Posterior vena cava (tissue), 2 donors: ENCODE data around the gene GDPD4. TPM values are rescaled to one million over a fixed set of nuclear protein-coding genes. Genes with fewer than 3 reads are reported as not detected.
A peak's percentile ranks its signal among the peaks of the same experiment; 100 is the strongest.

Experiments
- DNase-seq: peaks from one replicate; pipeline ENCODE4 v3.0.0-alpha.2; 2020; ENCODE audit warnings: low spot score
- intact Hi-C, 2 donors: fragments of 100-400 bp; cut with DNase I; formaldehyde crosslinking; loops; one replicate each; pipeline versions ENCODE4 v1.14.1 to v1.14.2; 2022 to 2023
- total RNA-seq, 2 donors: library from RNA; stranded (reverse); fragmentation: NEBNext Ultra II Directional; extraction: Animal tissue kit (Norgen Biotek cat#: 25700); gene quantifications; one replicate each; pipeline ENCODE4 v1.2.1, GENCODE V29; 2021
- donor health status: DM: yes; HTN: yes; CAD: no.
- donor health status: DM: yes; HTN: yes; CAD: no.

Gene GDPD4
- total RNA-seq, 2 donors from 2014 or later, result not detected

DNA sequence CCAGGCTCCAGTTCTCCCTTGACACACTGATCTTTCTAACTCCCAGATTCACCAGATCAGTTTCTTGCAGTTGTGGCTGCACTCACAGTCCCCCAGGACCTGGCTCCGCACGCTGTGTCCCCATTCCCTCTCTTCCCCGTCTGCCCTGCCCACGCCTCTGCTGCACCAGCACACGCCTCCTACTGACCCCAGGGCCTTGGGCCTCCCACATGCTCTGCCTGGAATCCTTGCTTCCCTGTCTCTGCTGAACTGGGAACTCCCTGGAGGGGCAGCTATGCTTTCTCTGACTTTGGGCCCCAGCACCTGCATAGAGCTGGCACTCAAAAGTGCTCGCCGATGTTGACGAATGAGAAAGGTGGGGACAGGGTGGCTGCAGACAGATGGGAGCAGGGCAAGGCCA is 104.5 kb downstream of the GDPD4 start:
- intact Hi-C loops, result loop anchor here (10.0 kb wide), 2 partner anchors 348 to 472 kb away; no protein-coding TSS in a partner anchor
- peak; percentile 56 for DNase-seq

DNA sequence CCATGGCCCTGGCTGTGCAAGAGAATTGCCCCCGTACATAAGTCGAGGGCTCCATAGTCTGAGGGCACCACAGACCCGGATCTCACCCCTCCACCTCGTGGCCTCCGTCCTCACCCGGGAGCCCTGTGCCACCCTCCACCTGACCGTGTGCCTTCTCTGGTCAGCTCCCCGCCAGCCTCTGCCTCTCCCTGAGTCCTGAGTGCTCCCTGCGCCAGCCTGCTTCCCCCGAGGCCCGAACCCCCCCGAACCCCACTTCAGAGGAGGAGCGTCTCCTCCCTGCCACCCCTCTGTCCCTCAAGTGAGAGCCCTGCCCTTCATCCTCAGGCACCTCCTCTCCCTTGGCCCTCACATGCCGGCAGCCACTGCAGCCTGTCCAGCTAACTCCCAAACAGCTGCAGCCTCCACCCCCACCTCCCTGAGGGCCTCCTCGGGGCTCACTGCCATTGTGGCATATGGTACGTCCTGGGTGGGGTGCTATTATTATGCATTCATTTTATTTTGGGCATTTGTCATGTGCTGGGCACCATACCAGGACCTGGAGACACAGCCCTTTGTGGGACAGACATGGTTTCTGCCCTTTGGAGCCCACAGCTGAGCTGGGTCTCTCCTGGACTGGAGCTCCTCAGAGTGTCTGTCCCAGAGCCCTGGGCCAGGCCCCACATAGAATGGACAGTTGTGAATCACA is 106.3 kb downstream of the GDPD4 start:
- intact Hi-C loops, result loop anchor here (10.0 kb wide), 2 partner anchors 350 to 470 kb away; no protein-coding TSS in a partner anchor

DNA sequence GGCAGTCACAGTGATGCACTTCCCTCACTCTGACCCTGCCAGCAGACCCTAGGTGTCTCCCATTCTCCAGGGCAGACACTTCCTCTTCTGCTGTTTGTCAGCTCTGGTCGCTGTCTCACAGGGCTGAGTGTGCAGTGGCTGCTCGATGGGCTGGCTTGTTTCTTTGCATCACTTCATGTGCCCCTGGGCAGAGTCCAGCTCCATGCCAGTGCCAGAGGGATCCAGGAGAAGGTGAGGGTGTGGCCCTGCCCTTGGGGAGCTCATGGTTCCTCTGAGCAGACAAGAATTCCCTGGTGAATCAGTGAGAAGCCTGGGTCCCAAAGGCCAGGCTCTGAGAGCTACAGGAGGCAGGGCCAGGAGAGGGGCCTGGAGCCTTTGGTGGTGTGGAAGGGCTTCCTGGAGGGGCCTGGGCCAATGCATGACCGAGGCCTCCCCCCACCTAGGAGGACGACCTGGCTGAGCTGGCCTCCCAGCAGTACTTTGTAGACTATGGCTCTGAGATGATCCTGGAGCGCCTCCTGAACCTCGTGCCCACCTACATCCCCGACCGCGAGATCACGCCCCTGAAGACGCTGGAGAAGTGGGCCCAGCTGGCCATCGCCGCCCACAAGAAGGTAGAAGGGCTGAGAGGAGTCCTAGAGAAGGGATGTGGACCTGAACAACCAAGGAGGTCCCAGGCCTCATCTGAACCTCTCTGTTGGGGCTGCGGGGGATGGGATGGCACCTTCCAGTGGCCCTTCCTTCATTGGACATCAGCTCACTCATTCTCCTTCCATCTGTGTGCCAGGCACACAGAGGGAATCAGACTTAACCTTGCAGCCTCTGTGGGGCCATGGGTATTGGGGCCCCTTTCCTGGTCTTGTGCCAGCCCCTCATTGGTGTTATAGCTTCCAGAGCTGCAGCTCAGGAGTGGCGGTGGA is 107.3 kb downstream of the GDPD4 start:
- peak; percentile 62 for DNase-seq
- intact Hi-C loops, result loop anchor here (10.0 kb wide), 2 partner anchors 351 to 469 kb away; no protein-coding TSS in a partner anchor

More for the DNA sequence above, 106.3 kb downstream of the GDPD4 start:
- DNase-seq, result peak; percentile 50

DNA sequence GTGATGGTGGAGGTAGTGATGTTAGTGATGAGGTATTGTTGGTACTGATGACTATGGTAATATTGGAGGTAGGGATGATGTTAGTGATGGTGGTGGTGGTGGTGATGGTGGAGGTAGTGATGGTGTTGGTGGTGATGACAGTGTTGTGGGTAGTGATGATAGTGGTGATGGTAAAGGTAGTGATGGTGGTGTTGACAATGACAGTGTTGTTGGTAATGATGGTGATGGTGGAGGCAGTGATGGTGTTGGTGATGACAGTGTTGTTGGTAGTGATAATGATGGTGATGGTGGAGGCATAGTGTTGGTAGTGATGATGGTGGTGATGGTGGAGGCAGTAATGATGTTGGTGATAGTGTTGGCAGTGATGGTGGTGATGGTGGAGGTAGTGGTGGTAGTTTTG is 108.3 kb downstream of the GDPD4 start:
- no peak for DNase-seq
- intact Hi-C loops, result loop anchor here (10.0 kb wide), 2 partner anchors 352 to 468 kb away; no protein-coding TSS in a partner anchor

DNA sequence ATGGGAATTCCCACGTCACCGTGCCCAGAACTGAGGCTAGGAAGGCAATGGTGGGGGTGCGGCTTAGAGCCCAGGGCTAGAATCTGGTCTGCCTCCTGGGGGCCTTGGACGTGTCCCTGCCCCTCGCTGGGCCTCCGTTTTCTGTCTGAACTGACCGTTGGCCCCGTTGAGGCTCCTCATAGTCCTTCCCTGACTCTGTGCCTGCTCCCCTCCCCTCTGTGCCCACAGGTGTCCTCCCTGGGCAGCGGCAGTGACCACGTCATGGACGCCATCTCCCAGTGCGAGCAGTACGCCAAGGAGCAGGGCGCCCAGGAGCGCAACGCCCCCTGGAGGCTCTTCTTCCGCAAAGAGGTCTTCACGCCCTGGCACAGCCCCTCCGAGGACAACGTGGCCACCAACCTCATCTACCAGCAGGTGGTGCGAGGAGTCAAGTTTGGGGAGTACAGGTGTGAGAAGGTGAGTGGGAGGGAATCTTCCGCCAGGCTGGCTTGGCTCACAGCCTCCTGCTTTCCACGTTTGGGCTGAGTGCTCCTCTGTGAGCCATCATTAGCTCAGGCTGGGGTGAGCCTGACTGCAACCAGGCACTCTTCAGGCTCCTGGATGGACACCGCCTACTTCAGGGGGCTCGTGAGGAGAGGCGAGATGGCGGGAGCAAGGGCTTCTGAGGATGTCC is 109.5 kb downstream of the GDPD4 start:
- intact Hi-C loops, result loop anchor here (10.0 kb wide), 2 partner anchors 353 to 467 kb away; no protein-coding TSS in a partner anchor
- DNase-seq, result no peak

DNA sequence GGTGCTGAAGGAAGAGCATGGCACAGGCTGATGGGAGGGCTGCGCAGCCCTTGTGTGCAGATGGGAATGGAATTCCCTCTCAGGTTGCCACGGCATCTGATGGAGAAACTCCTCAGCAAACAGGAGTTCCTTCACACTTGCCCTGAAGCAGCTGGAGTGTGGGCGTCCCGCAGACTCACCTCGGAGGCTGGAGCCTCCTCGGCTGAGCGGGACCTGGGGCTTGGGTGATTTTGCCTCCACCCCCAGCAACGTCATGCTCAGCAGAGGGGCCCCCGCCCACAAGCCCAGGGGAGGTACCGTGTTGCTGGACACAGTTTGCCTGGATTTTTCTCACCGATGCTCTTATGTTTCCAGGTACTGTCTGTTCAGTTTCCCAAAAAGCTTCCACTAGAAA is 110.1 kb downstream of the GDPD4 start:
- intact Hi-C loops, result loop anchor here (10.0 kb wide), 2 partner anchors 353 to 467 kb away; no protein-coding TSS in a partner anchor
- no peak for DNase-seq

DNA sequence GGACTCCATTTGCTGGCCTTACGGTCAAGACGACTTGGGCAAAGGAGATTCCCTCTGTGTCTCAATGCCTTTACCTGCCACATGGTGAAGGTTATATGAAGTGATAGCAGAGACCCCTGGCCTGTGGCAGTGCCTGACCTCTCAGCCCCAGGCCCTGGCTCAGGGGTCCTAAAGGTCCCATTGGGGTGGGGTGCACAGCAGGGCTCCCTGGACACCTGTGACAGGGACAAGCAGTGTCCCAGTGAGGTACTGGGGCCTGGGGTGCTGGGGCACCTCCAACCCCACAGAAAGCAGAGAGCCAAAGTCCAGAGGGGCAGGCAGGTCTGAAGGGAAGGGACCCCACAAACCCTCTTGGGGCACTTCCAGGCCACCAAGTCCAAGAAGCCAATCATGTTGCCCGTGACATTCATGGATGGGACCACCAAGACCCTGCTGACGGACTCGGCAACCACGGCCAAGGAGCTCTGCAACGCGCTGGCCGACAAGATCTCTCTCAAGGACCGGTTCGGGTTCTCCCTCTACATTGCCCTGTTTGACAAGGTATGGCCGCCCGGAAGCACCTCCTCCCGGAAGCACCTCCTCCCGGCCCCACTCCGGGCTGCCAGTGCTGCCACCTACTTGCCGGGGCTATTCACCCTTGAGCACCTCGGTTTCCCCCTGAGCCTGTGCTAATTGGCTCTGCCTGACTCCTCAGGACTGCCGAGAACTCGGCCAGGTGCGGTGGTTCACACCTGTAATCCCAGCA is 111.0 kb downstream of the GDPD4 start:
- DNase-seq, result no peak
- intact Hi-C loops, result loop anchor here (10.0 kb wide), 2 partner anchors 354 to 466 kb away; no protein-coding TSS in a partner anchor

DNA sequence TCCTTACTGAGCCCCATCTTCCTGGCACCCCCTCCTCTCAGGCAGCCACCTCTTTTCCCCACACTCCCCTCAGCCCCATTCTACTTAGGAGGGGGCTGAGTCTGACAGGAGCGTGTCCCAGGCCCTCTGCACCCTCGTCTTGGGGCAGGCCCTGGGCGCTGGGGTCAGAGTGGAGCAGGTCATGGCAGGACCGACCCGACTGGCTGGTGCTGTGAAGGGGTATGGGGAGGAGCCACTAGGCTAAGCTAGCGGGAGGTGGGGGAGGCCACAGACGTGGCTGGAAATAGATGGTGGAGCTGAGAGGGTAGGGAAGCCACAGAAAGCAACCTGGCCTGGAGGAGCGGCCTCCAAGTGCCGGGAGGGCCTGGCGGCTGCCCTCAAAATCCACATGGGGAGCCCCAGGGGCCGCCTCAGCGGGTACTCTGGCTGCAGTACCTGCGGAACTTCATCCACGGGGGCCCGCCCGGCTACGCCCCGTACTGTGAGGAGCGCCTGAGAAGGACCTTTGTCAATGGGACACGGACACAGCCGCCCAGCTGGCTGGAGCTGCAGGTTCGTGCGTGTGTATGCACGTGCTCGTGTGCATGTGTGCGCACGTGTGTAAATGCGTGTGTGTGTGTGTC is 111.8 kb downstream of the GDPD4 start:
- intact Hi-C loops, result loop anchor here (2.0 to 10.0 kb wide), 5 partner anchors 57 to 465 kb away; partner anchors contain the start of gene MYO7A (in 1 of the 2)
- DNase-seq, result no peak

DNA sequence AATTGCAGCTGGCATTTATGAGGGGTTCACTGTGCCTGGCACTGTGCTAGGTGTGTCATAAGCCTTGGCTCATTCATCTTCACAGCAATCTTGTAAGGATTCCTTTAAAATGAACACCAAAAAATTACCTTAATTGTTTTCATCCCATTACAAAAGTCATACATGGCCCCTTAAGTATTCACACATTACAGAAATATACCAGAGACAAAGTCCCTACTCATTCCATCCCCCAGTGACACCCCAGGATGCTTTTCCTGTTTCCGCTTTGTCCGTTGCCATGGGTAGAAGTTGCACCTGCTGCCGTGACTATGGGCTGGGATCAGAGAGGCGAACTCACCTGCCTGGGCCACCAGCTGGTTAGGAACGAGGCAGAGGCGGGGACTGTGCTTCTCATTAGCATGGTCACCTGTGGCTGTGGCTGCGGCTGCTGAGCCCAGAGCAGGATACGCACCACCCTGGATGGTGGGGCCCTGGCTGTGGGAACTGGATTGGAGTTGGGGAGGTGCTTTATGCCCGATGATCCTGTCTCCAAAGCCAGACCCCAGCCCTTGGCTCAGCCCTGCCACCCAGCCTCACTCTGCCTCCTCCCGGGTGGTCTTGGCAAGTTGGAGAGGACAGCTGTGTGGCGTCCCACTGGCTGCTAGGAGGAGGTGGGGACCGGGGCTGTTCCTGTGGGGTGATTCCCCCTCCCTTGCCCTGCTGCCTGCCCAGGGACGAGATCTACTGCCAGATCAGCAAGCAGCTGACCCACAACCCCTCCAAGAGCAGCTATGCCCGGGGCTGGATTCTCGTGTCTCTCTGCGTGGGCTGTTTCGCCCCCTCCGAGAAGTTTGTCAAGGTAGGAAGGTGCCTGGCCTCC is 112.6 kb downstream of the GDPD4 start:
- no peak for DNase-seq
- intact Hi-C loops, result loop anchor here (2.0 to 10.0 kb wide), 3 partner anchors 56 to 144 kb away; partner anchors contain the start of gene MYO7A (in 1 of the 2)

DNA sequence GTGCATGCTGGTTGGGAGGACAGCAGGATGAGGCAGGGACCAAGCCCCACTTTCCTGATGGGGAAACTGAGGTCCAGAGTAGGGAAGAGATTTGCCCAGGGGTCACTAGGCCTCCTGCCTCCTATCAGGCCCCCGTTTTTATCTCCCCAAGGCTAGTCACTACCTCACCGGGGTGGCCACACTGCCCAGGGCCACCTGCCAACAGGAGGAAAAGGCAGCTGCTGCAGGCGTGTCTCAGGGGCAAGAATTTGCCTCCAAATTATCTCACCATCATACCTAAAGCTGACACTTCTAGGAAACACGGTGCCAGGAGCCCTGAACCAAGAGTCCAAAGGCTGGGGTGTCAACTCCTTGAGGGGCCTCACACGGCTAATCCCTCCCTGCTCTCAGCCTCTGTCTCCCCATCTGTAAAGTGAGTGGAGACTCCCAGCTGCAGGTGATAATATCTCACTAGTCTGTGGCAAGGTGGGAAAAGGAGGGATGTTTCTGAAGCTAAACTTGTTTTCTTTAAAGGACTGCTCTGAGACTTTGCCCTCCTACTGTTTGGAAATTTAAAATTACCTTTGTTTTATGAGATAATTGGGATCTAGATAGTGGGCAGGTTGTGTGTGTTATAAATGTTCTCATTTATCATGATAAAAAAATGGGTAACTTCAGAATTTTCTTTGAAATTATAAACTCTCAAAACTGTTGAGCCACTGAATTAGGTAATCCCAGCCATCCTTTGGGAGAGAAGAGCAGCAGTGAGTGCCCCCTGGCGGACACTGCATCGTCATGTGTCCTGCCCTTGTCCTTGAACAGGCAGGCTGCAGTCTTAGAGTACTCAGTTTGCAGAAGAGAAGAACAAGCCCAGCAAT is 113.5 kb downstream of the GDPD4 start:
- peak; percentile 95 for DNase-seq
- intact Hi-C loops, result loop anchor here (2.0 to 10.0 kb wide), 3 partner anchors 55 to 143 kb away; partner anchors contain the start of gene MYO7A (in 1 of the 2)

DNA sequence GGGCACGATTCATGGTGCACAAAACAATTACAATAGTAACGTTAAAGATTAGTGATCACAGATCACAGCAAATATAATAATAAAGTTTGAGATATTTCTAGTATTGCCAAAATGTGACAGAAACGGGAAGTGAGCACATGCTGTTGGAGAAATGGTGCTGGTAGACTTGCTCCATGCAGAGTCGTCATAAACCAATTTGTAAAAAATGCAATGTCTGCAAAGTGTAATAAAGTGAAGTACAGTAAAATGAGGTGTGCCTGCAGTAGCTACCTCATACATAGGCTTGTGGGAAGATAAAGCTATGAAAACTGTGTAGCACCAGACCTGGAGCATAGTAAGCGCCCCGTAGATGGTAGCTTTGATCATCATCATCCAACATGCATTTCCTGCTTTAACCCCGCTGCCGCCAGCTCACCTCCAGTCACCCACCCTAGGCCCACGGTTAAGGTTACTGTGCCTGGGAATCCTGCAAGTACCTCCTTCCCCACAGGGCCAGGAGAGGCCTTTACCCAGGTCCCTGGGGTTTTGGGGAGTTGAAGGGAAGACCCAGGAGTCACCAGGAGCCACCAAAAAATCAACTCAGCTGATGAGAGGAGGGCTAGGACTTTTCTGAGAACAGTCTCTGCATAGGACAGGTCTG is 114.3 kb downstream of the GDPD4 start:
- intact Hi-C loops, result loop anchor here in 1 of 2 donors (5.0 to 10.0 kb wide), 2 partner anchors 60 to 142 kb away; partner anchors contain the start of gene MYO7A
- no peak for DNase-seq

DNA sequence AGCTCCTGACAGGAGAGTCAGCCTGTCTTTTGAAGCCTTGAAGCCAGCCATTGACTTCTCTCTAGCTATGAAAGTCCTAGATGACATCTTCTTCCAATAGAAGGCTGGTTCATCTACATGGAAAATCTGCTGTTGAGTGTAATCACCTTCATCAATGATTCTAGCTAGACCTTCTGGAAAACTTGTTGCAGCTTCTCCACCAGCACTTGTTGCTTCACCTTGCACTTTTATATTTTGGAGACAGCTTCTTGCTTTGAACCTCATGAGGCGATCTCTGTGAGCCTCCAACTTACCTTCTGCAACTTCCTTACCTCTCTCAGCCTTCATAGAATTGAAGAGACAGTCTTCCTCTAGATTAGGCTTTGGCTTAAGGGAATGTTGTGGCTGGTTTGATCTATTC is 115.2 kb downstream of the GDPD4 start:
- DNase-seq, result no peak
- intact Hi-C loops, result loop anchor here in 1 of 2 donors (5.0 to 10.0 kb wide), 2 partner anchors 59 to 142 kb away; partner anchors contain the start of gene MYO7A

DNA sequence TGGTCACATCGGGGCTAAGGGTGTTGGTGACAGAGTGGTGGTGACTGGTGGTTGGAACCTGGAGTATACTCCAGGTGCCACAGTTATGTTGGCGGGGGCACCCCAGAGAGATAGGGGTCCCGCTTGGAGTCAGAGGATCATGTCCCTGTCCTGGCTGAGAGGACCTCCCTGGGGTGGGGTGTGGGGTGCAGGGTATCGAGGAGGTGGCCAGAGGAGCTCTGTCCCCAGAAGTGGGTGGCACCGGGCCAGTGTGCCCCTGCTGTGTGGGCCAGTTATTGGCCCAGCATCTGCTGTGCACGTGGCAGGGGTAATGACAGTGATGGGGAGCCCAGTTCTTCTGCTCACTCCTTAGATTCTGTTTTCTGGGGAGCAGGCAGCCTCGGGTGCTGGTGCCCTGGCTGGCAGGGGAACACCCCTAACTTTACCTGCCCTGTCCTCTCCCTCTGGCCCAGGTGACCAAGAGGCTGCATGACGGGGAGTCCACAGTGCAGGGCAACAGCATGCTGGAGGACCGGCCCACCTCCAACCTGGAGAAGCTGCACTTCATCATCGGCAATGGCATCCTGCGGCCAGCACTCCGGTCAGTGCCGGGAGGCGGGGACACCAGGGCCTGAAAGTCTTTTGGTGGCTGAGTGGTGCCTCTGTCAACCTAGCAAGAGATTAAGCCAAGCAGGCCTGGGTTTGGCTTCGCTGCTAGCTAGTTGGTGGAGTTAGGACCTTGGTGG is 117.2 kb downstream of the GDPD4 start:
- no peak for DNase-seq
- intact Hi-C loops, result loop anchor here in 1 of 2 donors (10.0 kb wide), 1 partner anchor 139 kb away; no protein-coding TSS in a partner anchor

DNA sequence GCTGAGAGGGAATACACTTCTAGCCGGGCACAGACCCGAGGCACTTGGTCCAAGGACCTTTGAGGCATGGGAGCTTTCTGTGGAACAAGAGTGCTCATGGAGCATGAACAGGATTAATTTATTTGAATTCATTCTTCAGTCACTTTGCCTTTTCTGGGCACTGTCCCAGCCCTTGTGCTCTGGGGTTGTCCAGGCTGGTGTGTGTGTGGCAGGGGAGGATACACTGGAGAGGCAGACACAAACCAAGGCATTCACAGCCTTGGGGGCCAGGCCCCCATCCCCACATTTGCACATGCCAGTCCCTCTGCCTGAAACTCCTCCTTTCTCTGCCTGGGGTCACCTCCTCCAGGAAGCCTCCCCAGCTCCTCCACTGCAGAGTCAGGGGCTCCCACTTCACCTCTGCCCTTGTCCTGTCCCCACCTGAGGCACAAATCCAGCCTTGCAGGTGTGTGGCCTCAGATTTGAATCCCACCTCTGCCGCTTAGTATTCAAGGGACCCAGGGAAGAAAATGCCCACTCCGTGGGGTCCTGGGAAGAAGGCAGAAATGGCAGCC is 118.0 kb downstream of the GDPD4 start:
- intact Hi-C loops, result loop anchor here in 1 of 2 donors (10.0 kb wide), 1 partner anchor 139 kb away; no protein-coding TSS in a partner anchor
- DNase-seq, result no peak
